Muscle of arm (tissue), 12 donors: ENCODE results near the gene BLNK. TPM values are rescaled to one million over a fixed set of nuclear protein-coding genes. Genes with fewer than 3 reads are reported as not detected.

Experiments
- polyA plus RNA-seq, 12 donors: library from polyadenylated mRNA; unstranded; fragments of 120-200 nt; gene quantifications; one replicate each; pipeline ENCODE4 v1.2.1, GENCODE V29; 2013; ENCODE audit not compliant: insufficient read length in 12 of 12

BLNK gene
- polyA plus RNA-seq, 12 donors, result 1.2 to 11.9 (median 1.6) TPM; not detected in 2

Other genes with a start within 250 kb of the BLNK start
- 10 to 100 TPM in 9 of 12 donors, 1 to 10 TPM in 2, not detected in 1; 8.2 to 12.7 (median 11.5) TPM for gene CCNJ, start 228.0 kb downstream of the BLNK start, polyA plus RNA-seq
- gene ZNF518A, start 141.3 kb downstream of the BLNK start, polyA plus RNA-seq, result 10 to 100 TPM in 11 of 12 donors, not detected in 1; 13.0 to 35.4 (median 24.8) TPM
- gene DNTT, start 32.9 kb upstream of the BLNK start, polyA plus RNA-seq, result 1 to 10 TPM in 1 of 12 donors, under 1 TPM in 4, not detected in 7; 0.08 to 1.3 (median 0.16) TPM
- not detected for gene OPALIN, start 87.4 kb upstream of the BLNK start, polyA plus RNA-seq
- gene TLL2, start 242.4 kb upstream of the BLNK start, polyA plus RNA-seq, result 1 to 10 TPM in 10 of 12 donors, under 1 TPM in 1, not detected in 1; 0.84 to 3.3 (median 1.8) TPM